RPMI8226 (cell line): ENCODE results near the gene SPG21.

Experiments
- DNase-seq: peaks from one replicate; pipeline ENCODE4 v3.0.0-alpha.2; 2015

SPG21 gene

GRCh38 chr15:64934023-64934422 lies 55.7 kb downstream of the SPG21 start:
- DNase-seq: peak; percentile 0

- peak; percentile 2 for DNase-seq
Observed at GRCh38 chr15:64931381-64931780, 58.3 kb downstream of the SPG21 start.

GRCh38 chr15:64930778-64931371 lies 58.8 kb downstream of the SPG21 start:
- peak; percentile 72 for DNase-seq

GRCh38 chr15:64930019-64930652 lies 59.6 kb downstream of the SPG21 start:
- DNase-seq: peak; percentile 89

- DNase-seq: no peak
Observed at GRCh38 chr15:64928626-64929220, 61.0 kb downstream of the SPG21 start.

GRCh38 chr15:64926661-64927060 lies 63.1 kb downstream of the SPG21 start:
- no peak for DNase-seq

GRCh38 chr15:64925335-64926330 lies 64.1 kb downstream of the SPG21 start:
- no peak for DNase-seq

- no peak for DNase-seq
Observed at GRCh38 chr15:64923546-64923945, 66.2 kb downstream of the SPG21 start.

- no peak for DNase-seq
Observed at GRCh38 chr15:64921711-64922110, 68.0 kb downstream of the SPG21 start.

GRCh38 chr15:64919721-64920120 lies 70.0 kb downstream of the SPG21 start:
- DNase-seq: no peak

GRCh38 chr15:64917211-64917610 lies 72.5 kb downstream of the SPG21 start:
- DNase-seq: no peak

- no peak for DNase-seq
Observed at GRCh38 chr15:64916365-64916764, 73.3 kb downstream of the SPG21 start.

GRCh38 chr15:64915518-64916227 lies 74.0 kb downstream of the SPG21 start:
- DNase-seq: no peak
